Heart left ventricle (tissue), 16 donors: ENCODE data around the gene SORBS1. TPM values are rescaled to one million over a fixed set of nuclear protein-coding genes. Genes with fewer than 3 reads are reported as not detected.

Experiments used
- ATAC-seq, 4 donors: fragments of 200-7000 bp; cut with Tn5 transposase; one replicate each; pipeline ENCODE4 v1.9.1; 2020 to 2022; ENCODE audit warnings: moderate library complexity in 4 of 4, mild to moderate bottlenecking in 3 of 4, moderate number of reproducible peaks in 1 of 4
- DNase-seq, 5 donors: peaks; one replicate each; pipeline ENCODE4 v3.0.0-alpha.2; 2020
- H3K27ac ChIP-seq, 12 donors: fragments of 200-600 bp; sonication (generic) in 4 of 12; one replicate each; pipeline versions ENCODE4 v1.5.0 to v1.8.0; 2016 to 2022; ENCODE audit warnings: mild to moderate bottlenecking in 2 of 12
- H3K27me3 ChIP-seq, 9 donors: fragments of 200-600 bp; sonication (generic) in 2 of 9; one replicate each; pipeline versions ENCODE4 v1.5.1 to v1.8.0; 2016 to 2022; ENCODE audit warnings: mild to moderate bottlenecking in 3 of 9
- H3K36me3 ChIP-seq, 9 donors: fragments of 200-600 bp; sonication (generic) in 2 of 9; one replicate each; pipeline versions ENCODE4 v1.5.0 to v1.8.0; 2018 to 2022; ENCODE audit warnings: mild to moderate bottlenecking in 2 of 9
- H3K4me1 ChIP-seq, 12 donors: fragments of 200-600 bp; sonication (generic) in 4 of 12; one replicate each; pipeline versions ENCODE4 v1.5.0 to v1.8.0; 2016 to 2022; ENCODE audit warnings: mild to moderate bottlenecking in 3 of 12
- H3K4me3 ChIP-seq, 12 donors: fragments of 200-600 bp; sonication (generic) in 4 of 12; one replicate each; pipeline versions ENCODE4 v1.5.0 to v1.8.0; 2017 to 2022; ENCODE audit warnings: mild to moderate bottlenecking in 9 of 12, moderate library complexity in 4 of 12
- H3K9me3 ChIP-seq, 12 donors: fragments of 200-600 bp; sonication (generic) in 4 of 12; one replicate each; pipeline versions ENCODE4 v1.5.0 to v1.8.0; 2016 to 2022; ENCODE audit warnings: mild to moderate bottlenecking in 1 of 12
- CTCF ChIP-seq, 12 donors: fragments of 200-600 bp; sonication (generic) in 4 of 12; IDR thresholded peaks; one replicate each; pipeline versions ENCODE4 v1.5.0 to v1.8.0; 2018 to 2022; ENCODE audit warnings: antibody characterized with exemption in 12 of 12, mild to moderate bottlenecking in 5 of 12
- POLR2A ChIP-seq, 2 donors: fragments of 450-650 bp; IDR thresholded peaks; one replicate each; pipeline ENCODE4 v1.6.1; 2017; ENCODE audit warnings: antibody characterized with exemption in 2 of 2, mild to moderate bottlenecking in 2 of 2, moderate library complexity in 2 of 2
- WGBS, 4 donors: extraction: QIAGEN DNeasy Blood & Tissue Kit in 2 of 4; methylation state at CpG; one replicate each; pipeline versions ENCODE4 v1.1.5 to v1.1.7; 2013 to 2018; 5-methylcytosine and 5-hydroxymethylcytosine counted together
- intact Hi-C, 10 donors: fragments of 100-400 bp; cut with DNase I; formaldehyde crosslinking; loops; one replicate each; pipeline versions ENCODE4 v1.11.1 to v1.14.2; 2022
- polyA plus RNA-seq, 2 donors: library from polyadenylated mRNA; stranded (reverse); fragments of 200-250 nt; gene quantifications; one replicate each; pipeline ENCODE4 v1.2.3, GENCODE V29; 2013
- total RNA-seq, 9 donors: library from RNA; depleted of rRNA in 2 of 9; stranded (reverse); fragments of >200 nt in 2 of 9; fragmentation: NEBNext Ultra II Directional in 3 of 9; extraction: Animal tissue kit (Norgen Biotek cat#: 25700) in 3 of 9; gene quantifications; one replicate each; pipeline versions ENCODE4 v1.1.0 to v1.2.4, GENCODE V29; 2016 to 2023
- donor health status: ischemic (EF 13 %, LVEDD 7.1; RV severe dilation, severe dysfunction).
- donor health status: healthy with polysubstance abuse.
- donor health status: DM: no; HTN: yes; CAD: no.
- donor health status: DM: no; HTN: no; CAD: no.
- donor health status: ischemic (EF 25% LVEDD 6.9; RV normal size, moderate dysfunction).
- donor health status: ischemic (EF 25% LVEDD 5.7; RV mildly dilated, moderate dysfunction).
- donor health status: healthy.
- donor health status: DM: yes; HTN: yes; CAD: no.
- donor health status: ischemic (EF 35%, LVEDD 5.7; RV mildly dilated, moderate dysfunction).
- donor health status: nonischemic (EF 11% LVEDD 7.7; RV severe dilation, severe dysfunction).
- donor health status: DM: yes; HTN: yes; CAD: no.
- donor health status: PGD.
- donor health status: ischemic (EF 29% LVEDD 5.4; RV normal size, mild dysfunction).
- donor health status: nonischemic (EF 23%, LVEDD 6.1; RV moderate dilation, normal function).

The SORBS1 gene
- total and polyA plus RNA-seq, 11 donors = 355 to 1,440 (median 886) TPM

- TF ChIP-seq CTCF (IDR thresholded peaks at IDR 0.05) = no peak
- no peak for TF ChIP-seq POLR2A (IDR thresholded peaks at IDR 0.05)
- Histone ChIP-seq H3K4me3 (no peak overlapping the region), H3K4me1 (peaks cover 0 to 23% (median 8%) of the 10 kb centered on the region in 12 donors), H3K27ac (no peak overlapping the region), H3K9me3 (no peaks in the 10 kb centered on the region), H3K27me3 (no peaks in the 10 kb centered on the region), H3K36me3 (no peaks in the 10 kb centered on the region)
- intact Hi-C loops = no loop called here
- ATAC-seq (no peak), DNase-seq (no peak)
- WGBS, 4 donors = 75 to 86% (median 83%) methylated on average over 1 of the region's 1 CpG
Observed at GRCh38 chr10:95579292-95579691, 18.1 kb upstream of the SORBS1 start.

- no peaks in the 10 kb centered on the region for H3K27me3 ChIP-seq
- WGBS, 4 donors = 93 to 100% (median 97%) methylated on average over 2 of the region's 2 CpGs
- no peak overlapping the region for H3K4me3 ChIP-seq
- intact Hi-C loops = no loop called here
- TF ChIP-seq CTCF (IDR thresholded peaks at IDR 0.05) = no peak
- no peak for TF ChIP-seq POLR2A (IDR thresholded peaks at IDR 0.05)
- no peak overlapping the region for H3K27ac ChIP-seq
- no peaks in the 10 kb centered on the region for H3K36me3 ChIP-seq
- H3K9me3 ChIP-seq = no peaks in the 10 kb centered on the region
- ATAC-seq (no peak), DNase-seq (no peak)
- peaks cover 0 to 30% (median 9%) of the 10 kb centered on the region in 12 donors for H3K4me1 ChIP-seq
Observed at GRCh38 chr10:95578619-95579018, 17.4 kb upstream of the SORBS1 start.

- ATAC-seq = peak; percentile 41 to 62 (median 60)
- no peak for DNase-seq
- TF ChIP-seq POLR2A (IDR thresholded peaks at IDR 0.05) (no peak), CTCF (IDR thresholded peaks at IDR 0.05) (no peak)
- Histone ChIP-seq H3K27me3 (no peaks in the 10 kb centered on the region), H3K4me3 (peak overlapping the region in 1 of 12 donors; percentile 15), H3K36me3 (no peaks in the 10 kb centered on the region), H3K9me3 (no peaks in the 10 kb centered on the region), H3K27ac (peak overlapping the region in 8 of 12 donors; percentile 19 to 73 (median 58)), H3K4me1 (peaks cover 0 to 36% (median 9%) of the 10 kb centered on the region in 12 donors)
- 50 to 56% (median 53%) methylated on average over 11 of the region's 11 CpGs for WGBS, 4 donors
- intact Hi-C loops = no loop called here
Observed at GRCh38 chr10:95574649-95575365, 13.6 kb upstream of the SORBS1 start.

GRCh38 chr10:95573964-95574604 lies 12.9 kb upstream of the SORBS1 start:
- Histone ChIP-seq H3K4me3 (no peak overlapping the region), H3K27ac (peak overlapping the region in 8 of 12 donors; percentile 8 to 73 (median 58)), H3K4me1 (peaks cover 0 to 30% (median 4%) of the 10 kb centered on the region in 12 donors), H3K36me3 (no peaks in the 10 kb centered on the region), H3K27me3 (no peaks in the 10 kb centered on the region), H3K9me3 (no peaks in the 10 kb centered on the region)
- intact Hi-C loops = no loop called here
- WGBS, 4 donors = 58 to 64% (median 61%) methylated on average over 6 of the region's 6 CpGs
- TF ChIP-seq CTCF (IDR thresholded peaks at IDR 0.05) = no peak
- no peak for TF ChIP-seq POLR2A (IDR thresholded peaks at IDR 0.05)
- ATAC-seq (peak in 2 of 4 donors; percentile 37 to 46), DNase-seq (no peak)
